Measurements from ENCODE around the gene PPFIBP2. TPM values are rescaled to one million over a fixed set of nuclear protein-coding genes. Genes with fewer than 3 reads are reported as not detected.
A peak's percentile ranks its signal among the peaks of the same experiment; 100 is the strongest.

PPFIBP2 gene
- polyA plus RNA-seq, 10 donors: 35.3 to 76.8 (median 45.7) TPM

- DNase-seq: peak; percentile 33 to 74 (median 66)
Observed at GRCh38 chr11:7665473-7666291, 151.9 kb downstream of the PPFIBP2 start.

DNA sequence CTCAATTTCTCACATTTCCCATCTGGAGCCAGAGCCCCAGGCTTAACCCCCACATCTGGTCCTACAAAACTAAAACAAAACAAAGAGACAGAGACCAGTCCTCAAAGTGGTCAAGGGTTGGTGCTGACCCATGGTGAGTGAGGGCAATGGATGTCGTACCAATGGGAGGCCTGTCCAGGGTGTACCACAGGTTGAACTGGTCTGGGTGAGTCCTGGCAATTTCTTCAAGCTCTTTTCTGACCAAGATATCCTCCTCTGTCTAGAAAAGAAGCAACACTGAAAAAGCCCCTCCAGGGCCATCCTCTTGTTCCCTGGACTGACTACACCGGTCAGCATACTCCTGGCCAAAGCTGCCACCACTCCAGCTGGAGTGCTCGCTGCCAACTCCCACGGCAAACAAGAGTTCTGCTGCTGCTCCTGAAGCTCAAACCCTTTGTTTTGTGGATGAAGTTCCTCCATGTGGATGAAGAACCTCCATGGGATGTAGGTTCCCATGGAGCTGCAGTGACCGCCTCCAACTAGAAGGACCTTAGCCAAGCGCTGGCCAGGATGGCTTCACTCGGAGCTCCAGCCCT is 152.6 kb downstream of the PPFIBP2 start:
- DNase-seq: no peak

DNA sequence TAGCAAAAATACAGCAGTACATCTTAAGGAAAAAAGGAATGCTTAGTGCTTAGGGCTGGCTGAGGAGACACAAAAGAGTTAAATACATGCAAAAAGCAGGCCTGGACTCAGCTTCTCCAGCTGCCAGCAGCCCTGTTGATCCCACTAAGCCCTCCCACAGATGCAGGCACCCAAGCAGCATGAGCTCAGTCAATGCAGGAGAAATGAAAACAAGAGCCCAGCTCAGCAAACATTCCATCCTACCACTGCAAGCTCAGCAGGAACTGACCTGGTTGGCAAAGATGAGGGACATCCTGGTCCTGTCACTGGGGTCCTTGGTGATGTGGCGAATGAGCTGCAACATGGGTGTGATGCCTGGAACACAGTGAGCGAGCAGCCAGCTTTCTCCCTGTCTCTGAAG is 153.7 kb downstream of the PPFIBP2 start:
- DNase-seq: no peak

- no peak for DNase-seq
Observed at GRCh38 chr11:7668464-7668863, 154.7 kb downstream of the PPFIBP2 start.

DNA sequence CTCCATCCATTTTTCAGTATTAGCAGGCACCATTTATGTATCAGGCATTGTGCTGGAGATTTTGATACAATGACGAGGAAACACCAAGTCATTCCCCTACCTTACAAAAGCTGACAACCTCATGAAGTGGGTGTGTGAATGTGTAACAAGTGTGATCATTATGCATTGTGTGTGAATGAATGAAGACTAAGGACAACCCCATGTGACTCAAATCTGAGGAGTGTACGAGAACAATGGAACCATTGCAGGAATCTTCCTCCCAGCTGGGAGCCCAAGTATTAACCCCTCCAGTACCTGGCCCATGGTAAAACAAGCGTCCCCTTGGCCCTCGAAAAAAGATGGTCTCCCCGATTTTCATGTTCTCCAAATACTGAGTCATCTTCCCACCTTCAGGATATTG is 155.1 kb downstream of the PPFIBP2 start:
- no peak for DNase-seq

DNA sequence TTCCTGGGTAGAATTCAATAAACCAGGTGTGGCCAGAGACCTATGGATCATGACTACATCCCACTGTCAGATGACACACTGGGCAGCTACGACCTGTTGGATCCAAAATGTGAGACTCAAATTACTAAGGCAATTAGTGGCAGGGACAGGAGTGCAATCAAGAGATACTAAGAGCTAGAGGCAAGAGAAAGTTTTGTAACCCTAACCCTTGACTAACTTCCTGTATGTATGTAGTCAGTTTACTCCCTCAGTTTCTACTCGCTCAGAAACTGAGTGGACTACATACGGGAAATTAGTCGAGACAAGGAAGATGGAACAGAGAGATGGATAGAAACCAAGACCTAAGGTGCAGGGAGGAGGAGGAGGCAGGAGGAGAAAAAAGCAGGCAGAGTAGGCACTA is 156.8 kb downstream of the PPFIBP2 start:
- DNase-seq: no peak

GRCh38 chr11:7671347-7672215 is 157.8 kb downstream of the PPFIBP2 start:
- no peak for DNase-seq

- DNase-seq: no peak
Observed at GRCh38 chr11:7672276-7672959, 158.6 kb downstream of the PPFIBP2 start.

DNA sequence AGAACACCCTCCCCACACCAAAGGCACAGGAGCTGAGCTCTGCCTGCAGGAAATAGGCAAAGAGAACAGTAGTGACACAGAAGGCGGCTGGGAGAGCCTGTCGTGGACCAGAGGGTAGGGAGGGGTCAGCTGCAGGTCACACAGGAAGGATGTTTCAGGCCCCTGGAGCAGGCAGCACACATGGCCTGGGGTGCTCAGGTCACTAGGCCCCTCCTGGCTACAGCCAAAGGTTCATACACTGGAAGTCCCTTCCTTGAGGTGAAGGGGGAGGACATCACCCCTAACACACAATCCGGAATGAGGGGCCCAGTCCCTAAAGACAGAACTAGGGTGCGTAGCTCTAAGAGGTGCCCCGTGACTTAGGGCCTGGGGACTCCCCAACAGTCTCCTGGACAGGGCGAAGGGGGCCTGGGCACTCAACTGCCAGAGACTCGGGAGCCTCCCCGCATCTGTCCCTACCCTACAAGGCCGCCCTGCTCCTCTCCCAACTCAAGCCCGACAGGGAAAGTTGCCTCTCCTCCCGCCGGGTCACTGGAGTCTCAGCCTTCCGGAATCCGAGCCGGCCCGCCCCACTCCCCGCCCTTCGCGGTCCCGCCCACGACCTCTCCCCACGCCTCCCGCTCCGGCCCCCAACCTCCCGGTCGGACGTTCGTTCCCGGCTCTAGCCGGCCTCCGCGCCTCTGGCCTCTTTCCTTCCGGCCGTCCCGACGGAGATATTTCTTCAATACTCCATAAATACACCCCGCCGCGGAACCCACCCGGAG is 159.3 kb downstream of the PPFIBP2 start, which contains the start of gene CYB5R2:
TSS of gene CYB5R2 (minus strand) at position 541 of the 764 bp plus-strand sequence. CDS start 675 bp downstream, outside the sequence.
- peak; percentile 50 to 90 (median 83) for DNase-seq

GRCh38 chr11:7673724-7674434 is 160.1 kb downstream of the PPFIBP2 start:
- peak in 2 of 3 donors; percentile 37 to 87 for DNase-seq

DNA sequence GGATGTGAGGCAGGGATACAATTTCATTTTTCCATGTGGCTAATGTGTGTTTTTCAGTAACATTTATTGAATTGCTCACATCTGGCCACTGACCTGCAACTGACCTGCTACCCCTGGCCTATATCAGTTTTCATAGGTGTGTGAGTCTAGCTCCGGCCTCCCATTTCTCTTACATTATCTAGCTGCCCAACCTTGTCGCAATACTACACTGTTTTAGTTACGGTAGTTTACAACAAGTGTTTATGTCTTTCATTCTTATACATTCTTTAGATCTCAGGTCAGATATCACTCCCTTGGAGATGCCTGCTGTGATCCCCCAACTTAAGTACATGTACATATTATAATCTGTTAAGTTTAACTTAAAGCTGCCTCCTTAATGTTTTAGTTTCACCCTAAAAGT is 161.8 kb downstream of the PPFIBP2 start:
- no peak for DNase-seq

- no peak for DNase-seq
Observed at GRCh38 chr11:7677071-7677470, 163.3 kb downstream of the PPFIBP2 start.

DNA sequence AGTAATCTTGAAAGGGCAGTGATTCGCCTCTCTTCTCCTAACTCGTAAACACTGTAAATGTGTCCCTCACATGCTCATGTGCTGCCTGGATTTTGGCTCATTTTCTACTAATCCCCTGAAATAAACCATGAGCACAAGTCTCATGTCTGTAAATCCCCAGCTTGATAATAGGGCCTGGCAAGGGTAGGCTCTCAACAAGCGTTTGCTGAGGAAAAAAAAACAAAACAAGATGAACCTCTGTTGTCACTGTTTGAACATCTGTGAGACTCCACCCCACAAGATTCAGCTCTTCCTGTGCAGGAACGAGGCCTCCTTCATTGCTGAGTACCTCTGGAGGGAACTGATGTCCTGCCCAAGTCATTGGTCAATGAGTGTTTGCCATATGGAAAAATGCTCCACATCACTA is 164.0 kb downstream of the PPFIBP2 start:
- no peak for DNase-seq

DNA sequence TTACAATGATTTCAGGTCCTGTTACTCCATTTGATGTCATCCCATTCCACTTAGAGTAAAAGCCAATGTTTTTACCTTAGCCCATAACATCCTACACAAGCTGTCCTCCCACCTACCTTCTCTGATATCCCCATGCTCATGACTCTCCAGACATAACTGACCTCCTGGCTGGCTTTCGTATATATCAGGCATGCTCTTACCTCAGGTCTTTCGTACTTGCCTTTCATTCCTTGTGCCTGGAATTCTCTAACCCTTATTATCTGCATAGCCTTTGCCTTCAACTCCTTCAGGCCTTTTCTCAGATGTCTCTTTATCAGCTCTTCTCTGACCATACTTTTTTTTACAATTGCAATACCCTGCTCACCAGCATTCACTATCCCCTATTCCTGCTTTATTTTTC is 169.8 kb downstream of the PPFIBP2 start:
- DNase-seq: no peak

- DNase-seq: no peak
Observed at GRCh38 chr11:7686761-7687160, 173.0 kb downstream of the PPFIBP2 start.

- DNase-seq: no peak
Observed at GRCh38 chr11:7687386-7687785, 173.6 kb downstream of the PPFIBP2 start.

GRCh38 chr11:7688238-7688826 is 174.5 kb downstream of the PPFIBP2 start:
- peak in 2 of 3 donors; percentile 39 to 65 for DNase-seq

GRCh38 chr11:7689239-7689638 is 175.4 kb downstream of the PPFIBP2 start:
- DNase-seq: no peak

- DNase-seq: no peak
Observed at GRCh38 chr11:7690648-7691047, 176.8 kb downstream of the PPFIBP2 start.

All from muscle of back (tissue), 11 donors.